GM21576 (cell line): ENCODE results near the gene KLHDC7B.

Source experiments
- ATAC-seq: cut with Tn5 transposase; IDR thresholded peaks from one replicate; pipeline ENCODE4 v1.9.1; 2021; ENCODE audit warnings: mild to moderate bottlenecking, moderate library complexity; ENCODE audit not compliant: unreplicated experiment

The KLHDC7B gene

GRCh38 chr22:50547263-50547985, 1.7 kb downstream of the KLHDC7B start:
- ATAC-seq, result no peak

GRCh38 chr22:50548040-50548920, 2.6 kb downstream of the KLHDC7B start:
- no peak for ATAC-seq

DNA sequence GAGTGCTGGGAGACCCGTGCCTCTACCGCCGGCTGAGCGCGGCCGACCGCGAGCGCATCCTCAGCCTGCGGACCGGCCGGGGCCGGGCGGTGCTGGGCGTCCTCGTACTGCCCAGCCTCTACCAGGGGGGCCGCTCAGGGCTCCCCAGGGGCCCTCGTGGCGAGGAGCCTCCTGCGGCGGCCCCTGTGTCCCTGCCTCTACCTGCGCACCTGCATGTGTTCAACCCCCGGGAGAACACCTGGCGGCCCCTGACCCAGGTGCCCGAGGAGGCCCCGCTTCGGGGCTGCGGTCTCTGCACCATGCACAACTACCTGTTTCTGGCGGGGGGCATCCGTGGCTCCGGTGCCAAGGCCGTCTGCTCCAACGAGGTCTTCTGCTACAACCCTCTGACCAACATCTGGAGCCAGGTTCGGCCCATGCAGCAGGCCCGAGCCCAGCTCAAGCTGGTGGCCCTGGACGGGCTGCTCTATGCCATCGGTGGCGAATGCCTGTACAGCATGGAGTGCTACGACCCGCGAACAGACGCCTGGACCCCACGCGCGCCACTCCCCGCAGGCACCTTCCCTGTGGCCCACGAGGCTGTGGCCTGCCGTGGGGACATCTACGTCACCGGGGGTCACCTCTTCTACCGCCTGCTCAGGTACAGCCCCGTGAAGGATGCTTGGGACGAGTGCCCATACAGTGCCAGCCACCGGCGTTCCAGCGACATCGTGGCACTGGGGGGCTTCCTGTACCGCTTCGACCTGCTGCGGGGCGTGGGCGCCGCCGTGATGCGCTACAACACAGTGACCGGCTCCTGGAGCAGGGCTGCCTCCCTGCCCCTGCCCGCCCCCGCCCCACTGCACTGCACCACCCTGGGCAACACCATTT, 3.5 kb downstream of the KLHDC7B start:
- ATAC-seq, result no peak

- no peak for ATAC-seq
These were observed 4.7 kb downstream of the KLHDC7B start for GRCh38 chr22:50550395-50550794.

- no peak for ATAC-seq
These were observed 5.6 kb downstream of the KLHDC7B start for GRCh38 chr22:50551160-50551752.

DNA sequence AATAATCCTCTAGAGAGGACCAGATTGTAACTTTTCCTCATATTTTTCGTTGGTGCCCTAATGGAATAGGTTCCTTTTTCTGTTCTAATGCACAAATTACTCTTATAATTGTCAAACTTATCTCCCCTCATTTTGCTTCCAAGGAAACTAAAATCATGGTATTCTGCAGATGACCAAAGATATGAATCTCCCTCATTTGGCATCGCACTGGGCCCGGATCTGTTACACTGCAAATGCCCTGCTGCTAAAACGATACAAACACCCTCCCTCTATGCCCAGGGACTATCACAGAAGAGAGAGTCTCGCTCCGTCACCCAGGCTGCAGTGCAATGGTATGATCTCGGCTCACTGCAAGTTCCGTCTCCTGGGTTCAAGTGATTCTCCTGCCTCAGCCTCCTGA, 7.6 kb downstream of the KLHDC7B start:
- no peak for ATAC-seq

DNA sequence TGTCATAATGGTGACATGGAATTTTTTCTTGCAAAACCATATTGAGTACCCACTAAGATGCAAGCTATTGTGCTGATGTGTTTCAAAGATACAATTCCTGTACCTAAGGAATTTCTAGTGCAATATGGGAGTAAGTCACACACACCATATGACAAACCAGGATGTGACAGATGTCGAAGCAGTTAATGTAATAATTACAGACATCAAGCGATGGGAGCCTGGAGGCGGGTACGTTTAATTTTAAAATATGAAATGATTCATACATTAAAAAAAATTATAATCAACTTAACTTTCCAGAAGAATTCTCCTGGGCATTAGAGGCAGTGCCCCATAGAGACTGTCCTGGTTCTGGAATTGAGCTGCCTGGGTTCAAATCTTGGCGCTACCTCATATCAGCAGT, 11.0 kb downstream of the KLHDC7B start:
- no peak for ATAC-seq

GRCh38 chr22:50560034-50560433, 14.3 kb downstream of the KLHDC7B start:
- no peak for ATAC-seq

GRCh38 chr22:50561401-50562358, 16.0 kb downstream of the KLHDC7B start:
- no peak for ATAC-seq

- peak; percentile 87 for ATAC-seq
These were observed 17.1 kb downstream of the KLHDC7B start, which contains the start of gene SYCE3 for GRCh38 chr22:50562523-50563412. Gene SYCE3, minus strand, starts transcription at chr22:50562919. Its CDS starts 6,514 bp downstream, at chr22:50556405.

- peak; percentile 8 for ATAC-seq
These were observed 17.9 kb downstream of the KLHDC7B start for GRCh38 chr22:50563413-50564160.

DNA sequence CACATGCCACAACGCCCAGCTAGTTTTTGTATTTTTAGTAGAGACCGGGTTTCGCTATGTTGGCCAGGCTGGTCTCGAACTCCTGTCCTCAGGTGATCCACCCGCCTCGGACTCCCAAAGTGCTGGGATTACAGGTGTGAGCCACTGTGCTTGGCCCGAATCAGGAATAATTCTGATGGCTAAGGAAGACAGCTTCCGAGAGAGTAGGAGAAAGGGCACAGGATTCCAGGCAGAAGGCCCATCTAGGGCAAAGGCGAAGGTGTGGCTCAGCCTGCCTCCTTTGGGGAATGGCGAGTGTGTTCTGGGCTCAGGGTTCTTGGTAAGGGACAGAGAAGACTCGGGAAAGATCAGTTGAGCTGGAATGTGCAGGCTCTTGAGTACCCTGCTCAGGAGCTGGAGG, 18.6 kb downstream of the KLHDC7B start:
- ATAC-seq, result no peak

DNA sequence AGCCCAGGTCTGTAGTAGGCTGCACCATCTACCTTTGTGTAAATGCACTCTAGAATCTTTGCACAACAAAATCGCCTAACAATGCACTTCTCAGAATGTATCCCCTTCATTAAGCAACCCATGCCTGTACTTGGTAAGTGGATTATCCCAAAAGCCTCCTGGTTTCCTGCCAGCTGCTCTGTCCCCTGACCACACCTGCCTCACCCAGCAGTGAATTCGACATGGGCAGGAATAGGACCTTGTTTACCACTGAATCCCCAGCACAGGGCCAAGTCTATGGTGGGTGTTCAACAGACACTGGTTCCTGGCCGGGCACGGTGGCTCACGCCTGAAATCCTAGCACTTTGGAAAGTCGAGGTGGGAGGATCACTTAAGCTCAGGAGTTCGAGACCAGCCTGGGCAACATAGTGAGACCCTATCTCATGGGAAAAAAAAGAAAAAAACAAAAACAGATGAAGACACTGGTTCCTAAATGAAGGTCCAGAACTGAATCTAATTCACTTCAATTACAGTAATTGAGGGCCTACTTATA, 22.1 kb downstream of the KLHDC7B start:
- ATAC-seq, result no peak

DNA sequence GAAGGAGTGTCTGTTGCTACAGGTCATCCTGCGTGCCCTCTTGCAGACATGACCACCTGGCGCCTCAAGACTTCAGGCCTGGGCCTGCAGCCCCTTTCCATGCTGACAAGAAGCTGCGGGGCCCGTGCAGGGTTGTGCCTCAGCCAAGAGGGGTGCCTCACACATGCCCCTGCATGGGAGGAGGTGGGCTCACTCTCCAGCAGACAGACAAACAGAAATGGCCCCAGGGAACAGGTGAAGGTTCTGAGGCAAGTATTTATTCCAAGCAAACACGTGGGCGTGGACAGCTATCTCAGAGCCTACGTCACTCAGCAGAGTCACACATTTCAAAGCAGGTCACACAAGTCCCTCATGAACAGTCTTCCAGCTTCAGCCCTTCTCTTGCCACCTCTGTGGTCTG, 22.9 kb downstream of the KLHDC7B start:
- ATAC-seq, result no peak

- ATAC-seq, result no peak
These were observed 23.4 kb downstream of the KLHDC7B start for GRCh38 chr22:50569041-50569459.

GRCh38 chr22:50569896-50570535, 24.3 kb downstream of the KLHDC7B start:
- ATAC-seq, result no peak

DNA sequence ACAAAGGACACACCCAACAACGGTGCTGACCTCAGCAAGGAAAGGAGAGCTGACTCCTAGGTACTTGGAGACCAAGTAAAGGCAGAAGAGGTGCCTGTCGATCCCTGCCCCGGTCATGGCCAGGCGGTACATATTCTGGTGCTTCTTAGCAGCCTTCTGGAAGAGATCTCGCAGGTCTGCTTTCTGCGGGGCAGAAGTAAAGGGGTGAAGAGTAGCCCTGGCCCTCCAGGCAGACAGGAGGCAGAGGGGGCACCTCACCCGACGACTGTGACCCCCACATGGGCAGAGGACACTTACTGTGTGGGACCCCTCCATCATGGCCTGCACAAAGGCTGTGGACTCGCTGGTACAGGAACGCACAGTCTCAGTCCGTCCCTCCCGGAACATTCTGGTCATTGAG, 25.2 kb downstream of the KLHDC7B start:
- ATAC-seq, result no peak
